Measurements from ENCODE around the gene TFF1.

The TFF1 gene

DNA sequence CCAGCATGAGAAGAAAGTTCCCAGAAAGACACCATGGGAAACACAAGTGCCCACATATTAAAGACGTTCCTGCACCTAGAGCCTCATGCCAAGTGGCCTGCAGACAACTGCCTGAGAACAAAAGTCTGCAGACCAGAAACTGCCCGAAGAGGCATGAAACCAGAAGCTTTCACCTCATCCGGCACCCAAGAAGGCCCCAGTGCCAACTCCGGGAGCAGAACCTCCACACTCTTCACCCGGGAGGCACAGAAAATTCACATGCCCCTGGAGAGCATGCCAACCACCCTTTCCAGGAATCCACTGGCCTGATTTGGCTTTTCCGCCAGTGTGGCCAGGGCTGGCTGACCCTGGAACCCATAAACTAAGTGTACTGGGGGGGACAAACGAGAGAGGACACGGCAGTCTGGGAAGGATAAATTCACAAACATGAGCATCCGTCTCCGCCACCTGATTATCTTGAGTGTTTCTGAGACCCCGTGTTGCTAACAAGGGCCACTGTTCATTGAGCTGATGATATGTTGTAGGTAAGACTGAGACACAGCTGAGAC is 22.3 kb downstream of the TFF1 start:
- no peak for DNase-seq (ENCODE audit: low spot score)

DNA sequence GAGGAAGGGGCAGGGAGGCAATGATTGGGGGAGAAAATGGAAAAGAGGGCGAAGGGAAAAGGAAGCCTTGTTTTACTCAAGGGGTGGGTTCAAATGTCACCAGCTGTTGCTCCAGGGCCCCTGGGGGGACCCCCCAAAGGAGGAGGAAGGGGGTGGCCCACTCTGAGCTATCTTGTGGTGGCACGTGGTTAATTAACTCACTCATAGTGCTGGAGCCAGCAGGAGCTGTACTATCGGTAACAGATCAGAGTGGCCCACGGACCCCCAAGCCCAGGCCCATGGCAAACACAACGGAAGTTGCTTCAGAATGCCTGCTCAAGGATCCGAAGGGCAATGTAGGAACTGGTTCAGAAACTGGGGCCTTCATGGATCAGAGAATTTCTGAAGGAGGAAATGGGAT is 22.8 kb downstream of the TFF1 start:
- DNase-seq (ENCODE audit: low spot score) = no peak

DNA sequence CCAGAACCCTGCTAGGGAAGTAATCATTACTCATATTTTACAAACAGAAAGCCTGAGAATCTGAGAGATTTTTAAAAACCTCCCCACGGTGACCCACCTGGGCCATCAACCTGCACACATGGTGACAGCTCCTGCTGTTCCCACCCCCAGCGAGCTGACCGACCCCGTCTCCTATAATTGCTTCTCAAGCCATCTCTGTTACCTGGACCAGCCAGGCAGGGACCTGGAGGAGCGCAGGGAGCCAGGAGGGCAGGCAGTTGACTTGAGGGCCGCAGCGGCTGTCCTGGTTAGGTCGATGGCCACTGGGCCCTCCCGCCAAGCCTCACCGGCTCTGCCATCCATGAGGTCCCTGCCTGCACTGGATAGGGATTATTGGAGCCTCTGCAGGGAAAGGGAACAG is 23.2 kb downstream of the TFF1 start:
- no peak for DNase-seq (ENCODE audit: low spot score)

DNA sequence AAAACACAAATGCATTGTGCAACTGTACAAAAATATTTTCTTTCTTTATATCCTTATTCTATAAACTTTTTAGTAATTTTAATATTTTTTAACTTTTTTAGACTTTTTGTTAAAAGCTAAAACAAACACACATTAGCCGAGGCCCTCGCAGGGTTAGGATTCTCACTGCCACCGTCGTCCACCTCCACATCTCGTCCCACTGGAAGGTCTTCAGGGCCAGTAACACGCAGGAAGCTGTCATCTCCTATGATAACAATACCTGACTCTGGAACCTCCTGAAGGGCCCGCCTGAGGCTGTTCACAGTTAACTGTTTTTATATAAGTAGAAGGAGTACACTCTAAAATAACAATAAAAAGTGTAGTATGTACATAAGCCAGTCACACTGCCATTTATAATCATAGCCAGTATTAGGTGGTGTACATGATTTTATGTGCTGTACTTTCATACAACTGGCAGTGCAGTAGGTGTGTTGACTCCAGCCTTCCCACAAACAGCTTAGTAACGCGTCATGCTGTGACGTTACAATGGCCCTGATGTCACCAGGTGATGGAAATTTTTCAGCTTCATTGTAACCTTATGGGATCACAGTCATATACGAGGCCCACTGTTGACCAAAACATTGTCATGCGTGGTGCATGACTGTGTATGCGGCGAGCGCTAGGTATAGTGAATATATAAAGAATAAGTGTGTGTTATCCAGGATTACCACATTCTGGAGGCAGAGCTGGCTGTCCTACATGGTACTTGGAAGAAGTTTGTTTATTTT is 24.4 kb downstream of the TFF1 start:
- no peak for DNase-seq (ENCODE audit: low spot score)

DNA sequence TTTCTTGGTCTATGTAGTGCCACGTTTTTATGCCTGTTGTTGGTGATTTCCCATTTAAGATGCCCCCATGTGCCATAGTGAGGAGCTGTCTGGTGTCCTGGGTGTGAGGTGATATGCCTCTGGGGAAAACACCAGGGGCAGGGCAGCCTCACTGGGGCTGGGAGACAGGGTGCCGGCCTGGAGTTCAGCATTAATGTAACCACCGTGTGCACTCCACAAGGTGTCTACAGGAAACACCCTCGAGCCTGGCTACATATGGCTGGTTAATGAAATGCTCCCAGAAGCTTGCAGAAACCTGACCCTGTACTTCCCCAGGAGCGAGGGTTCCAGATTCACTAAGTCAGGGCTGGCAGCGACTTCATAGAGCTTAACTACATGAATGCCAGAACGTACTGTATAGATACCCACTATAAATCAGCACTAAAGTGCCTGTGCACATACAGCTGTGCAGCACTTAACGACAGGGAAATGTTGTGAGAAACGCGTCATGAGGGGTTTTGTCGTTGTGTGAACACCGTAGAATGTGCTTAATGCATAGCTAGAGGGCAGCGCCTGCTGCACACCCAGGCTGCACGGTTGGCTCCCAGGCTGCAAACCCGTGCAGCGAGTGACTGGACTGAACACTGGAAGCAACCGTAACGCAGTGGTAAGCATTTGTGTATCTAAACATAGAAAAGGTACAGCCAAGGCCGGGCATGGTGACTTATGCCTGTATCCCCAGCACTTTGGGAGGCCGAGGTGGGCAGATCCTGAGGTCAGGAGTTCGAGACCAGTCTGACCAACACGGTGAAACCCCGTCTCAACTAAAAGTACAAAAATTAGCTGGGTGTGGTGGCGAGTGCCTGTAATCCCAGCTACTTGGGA is 25.9 kb downstream of the TFF1 start:
- no peak for DNase-seq (ENCODE audit: low spot score)

DNA sequence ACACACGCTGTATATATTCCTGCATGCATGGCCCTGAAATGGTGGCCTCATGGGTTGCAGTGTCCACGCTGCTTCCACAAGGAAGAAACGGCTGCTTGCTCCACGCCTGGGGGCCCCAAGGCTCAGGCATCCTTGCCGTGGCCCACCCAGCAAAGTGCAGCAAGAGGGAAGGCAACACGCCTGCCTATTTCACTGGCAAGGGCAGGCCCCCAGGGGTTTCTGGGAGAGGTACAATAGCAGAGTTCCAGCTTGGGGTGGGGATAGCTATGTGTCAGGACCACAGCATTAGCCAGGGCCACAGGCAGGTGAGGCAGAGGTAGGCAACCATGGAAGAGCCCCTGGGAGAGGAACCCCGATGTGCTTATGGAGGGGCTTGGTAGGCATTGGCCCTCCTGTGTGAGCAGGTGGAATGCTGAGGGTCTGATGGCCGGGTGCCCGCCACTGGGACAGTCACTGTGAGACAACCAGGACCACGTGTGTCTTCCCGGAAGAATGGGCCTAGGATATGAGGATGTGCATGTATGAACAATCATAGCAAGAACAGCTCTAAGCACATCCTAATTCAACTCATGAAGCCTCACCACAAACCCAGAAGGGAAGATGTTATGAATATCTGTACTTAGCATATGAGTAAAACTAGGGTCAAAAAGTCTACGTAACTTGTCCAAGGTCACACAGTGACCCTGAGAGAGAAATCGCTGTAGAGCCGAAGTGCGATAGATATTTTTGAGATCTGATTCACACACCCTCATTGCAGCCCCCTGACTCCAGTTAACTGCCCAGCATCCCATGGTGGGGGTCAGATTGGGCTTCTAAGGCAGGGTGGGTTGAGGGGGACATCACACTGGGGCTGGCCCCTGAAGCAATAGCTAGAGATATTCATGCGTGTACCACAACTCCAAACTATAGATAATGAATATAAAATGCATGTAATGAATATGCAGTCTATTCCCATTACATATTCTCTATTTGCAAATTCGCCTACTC is 27.3 kb downstream of the TFF1 start:
- DNase-seq (ENCODE audit: low spot score) = no peak

DNA sequence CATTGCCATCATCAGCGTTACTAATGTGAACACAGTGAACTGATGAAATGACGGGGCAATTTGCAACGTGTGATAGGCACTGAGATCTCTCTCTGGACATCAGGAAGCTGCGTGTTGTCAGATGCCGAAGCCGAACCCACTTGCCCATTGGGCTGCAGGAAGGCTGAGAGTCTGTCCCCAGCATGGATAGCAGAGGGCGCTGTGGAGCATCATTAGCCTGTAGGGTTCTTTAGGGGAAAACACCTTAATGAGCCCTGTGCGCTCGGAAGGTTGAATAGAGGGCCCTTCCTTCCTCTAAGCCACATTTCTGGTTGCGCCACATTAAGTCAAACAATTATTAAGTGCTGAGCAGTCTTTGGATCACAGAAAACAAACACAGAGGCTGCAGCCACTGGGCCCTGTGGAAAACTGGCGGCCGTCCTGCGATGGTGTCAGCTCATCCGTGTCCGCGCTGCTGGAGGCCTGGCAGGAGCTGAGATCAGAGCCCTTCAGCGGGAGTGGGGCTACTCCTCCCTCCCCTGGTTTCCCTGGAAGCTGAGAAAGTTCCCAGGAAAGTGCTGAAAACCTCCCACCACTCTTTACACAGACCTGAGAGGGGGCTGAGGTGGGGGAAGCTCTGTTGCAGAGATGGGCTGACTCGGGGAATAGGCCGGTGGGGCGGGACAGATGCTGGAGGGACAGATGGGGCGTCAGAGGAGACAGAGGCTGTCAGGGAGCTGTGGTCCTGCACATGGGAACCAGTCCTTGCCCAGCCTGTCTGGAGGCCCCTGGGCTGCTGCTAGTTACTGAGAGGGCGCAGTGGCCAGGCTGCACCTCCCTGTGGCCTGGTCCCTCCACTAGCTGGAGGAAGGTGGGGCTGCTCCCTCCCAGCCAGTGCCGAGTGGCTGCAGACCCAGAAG is 28.3 kb downstream of the TFF1 start:
- no peak for DNase-seq (ENCODE audit: low spot score)

DNA sequence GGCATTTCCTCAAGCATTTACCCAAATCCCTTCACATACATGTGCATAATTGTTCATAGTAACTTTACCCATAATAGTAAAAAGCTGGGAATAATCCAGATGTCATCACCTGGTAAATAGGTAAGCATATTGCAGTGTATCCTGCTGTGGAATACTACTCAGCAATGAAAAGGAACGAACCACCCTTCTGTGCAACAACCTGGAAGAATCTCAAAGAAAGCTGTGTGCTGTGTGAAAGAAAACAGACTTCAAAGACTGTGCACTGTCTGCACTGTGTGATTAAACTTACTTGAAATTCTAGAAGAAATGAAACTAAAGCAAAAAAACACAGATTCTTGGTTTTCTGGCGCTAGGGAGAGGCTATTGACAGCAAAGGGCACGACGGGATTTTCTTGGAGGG is 29.1 kb downstream of the TFF1 start:
- DNase-seq (ENCODE audit: low spot score) = no peak

DNA sequence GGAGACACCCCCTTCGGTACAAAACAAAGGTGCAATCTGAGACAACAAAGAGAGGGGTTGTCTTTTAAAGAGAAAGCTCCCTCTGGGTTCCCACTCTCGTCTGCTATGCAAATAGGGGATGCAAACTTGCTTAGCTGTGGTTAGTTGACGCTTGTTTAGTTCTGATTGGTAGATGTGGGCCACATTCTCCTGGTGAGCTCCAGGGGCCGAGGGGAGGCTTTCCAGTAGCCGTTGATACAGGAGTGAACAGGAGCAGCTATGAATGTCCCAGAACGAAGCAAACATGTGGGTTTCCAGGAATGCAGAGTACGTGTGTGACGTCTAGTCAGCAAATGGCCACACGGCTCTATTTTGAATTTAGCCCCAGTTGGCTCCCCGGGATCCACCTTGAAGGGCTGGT is 30.3 kb downstream of the TFF1 start:
- DNase-seq (ENCODE audit: low spot score) = no peak

DNA sequence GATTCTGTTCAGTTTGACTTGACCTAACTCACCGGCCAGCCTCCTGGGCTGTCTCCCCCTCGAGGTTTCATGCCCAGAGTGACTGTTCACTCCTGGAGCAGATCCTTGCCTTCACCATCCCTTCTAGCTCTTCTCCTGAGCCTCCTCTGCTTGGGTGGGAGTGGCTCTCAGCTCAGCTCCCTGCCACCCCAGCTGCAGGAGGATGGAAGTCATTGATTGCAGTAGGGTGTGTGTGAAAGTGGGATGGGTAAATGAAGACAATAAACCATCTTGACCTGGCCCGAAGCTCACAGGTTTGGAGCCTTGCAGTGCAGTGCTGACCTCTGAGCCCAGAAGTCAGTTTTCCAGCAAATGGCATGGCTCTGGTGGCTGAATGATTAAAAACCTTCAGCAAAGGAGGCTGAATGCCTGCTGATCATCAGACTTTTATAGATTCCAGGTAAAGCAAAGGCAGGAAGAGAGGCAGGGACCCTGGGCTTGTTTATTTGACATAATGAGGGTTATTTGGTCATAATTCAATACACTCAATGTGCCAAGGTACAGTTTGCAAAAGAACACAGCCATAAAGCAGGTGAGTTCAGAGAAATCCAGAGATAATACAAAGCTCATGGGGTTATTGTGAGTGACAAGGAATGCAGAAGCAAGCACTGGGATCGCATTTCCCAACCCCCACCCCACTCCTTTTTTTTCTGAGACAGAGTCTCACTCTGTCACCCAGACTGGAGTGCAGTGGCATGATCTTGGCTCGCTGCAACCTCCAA is 33.6 kb downstream of the TFF1 start:
- DNase-seq (ENCODE audit: low spot score) = no peak

DNA sequence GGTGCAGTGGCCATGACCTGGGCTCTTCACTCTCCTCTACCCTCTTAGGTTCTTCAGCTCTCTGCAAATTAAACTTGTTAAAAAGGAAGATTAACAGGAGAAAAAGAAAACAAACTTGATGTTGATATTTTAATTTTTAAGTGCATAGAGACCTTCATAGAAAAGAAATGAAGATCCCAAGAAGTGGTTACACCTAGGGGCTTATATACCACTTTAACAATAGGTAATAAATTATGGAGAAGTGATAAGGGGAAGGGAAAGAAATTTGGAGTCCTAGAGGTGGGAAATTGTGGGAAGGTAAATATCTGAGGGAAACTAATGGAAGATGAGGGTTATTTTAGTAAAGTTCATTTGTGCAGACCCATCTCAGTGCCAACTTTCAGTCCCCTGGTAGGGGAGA is 34.7 kb downstream of the TFF1 start:
- no peak for DNase-seq (ENCODE audit: low spot score)

DNA sequence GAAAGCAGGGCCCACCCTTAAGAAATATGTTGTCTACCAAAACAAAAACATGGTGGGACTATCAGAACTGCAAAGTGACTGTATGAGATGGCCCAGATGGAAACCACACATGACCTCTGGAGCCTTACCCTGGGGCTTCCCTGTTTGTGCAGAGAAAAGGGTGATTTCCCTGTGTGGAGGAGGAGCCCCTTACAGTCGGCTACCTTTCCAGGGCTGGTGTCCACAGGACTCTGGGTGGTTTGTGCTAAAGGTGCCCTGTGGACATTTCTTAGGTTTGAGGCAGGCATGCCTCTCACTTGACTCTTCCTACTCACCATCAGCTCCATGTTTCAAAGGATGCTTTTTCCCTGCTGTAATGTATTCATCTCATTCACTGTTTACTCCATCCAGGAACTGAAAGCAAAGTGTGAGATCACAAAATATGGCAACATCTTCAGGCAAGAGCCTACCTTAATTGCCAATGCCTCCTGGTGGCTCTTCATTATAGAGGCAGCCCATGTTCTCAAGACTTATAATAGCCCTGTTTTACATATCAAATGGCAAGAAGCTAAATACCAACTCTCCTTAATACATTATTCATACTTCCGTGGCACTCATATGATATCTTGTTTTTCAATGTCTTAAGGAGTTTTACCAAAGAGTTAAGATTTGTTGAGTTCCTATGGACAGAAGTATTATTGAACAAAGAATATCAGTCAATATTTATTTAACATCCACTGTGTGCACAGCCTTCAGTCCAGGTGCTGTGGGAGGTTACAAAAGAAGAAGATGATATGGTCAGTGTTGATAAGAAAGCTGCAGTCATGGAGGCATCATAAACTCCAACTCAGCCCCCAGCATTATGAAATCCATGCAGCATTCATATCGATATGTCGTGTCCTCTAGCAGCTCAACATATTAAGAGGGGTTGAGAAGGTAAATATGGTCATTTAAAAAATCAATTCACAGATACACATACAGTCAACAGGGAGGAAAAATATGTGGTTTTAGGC is 35.7 kb downstream of the TFF1 start:
- no peak for DNase-seq (ENCODE audit: low spot score)

DNA sequence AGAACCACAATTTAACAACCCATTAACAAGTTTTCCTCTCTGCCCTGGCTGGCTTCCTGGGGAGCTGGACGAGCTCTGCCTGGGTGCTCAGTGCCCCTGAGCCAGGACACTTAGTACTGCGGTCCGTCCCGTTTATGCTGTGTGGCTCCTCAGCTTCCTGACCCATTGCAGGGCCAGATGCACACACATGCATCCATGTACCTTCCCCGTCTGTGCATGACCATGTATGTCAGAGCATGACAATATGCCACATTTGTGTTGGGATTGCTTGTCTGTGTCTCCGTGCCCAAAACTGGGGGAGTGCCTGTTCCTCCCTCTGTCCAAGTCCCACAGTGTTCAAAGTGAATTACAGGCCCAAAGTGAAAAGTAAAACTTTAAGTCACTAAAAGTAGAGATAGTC is 41.4 kb downstream of the TFF1 start:
- no peak for DNase-seq (ENCODE audit: low spot score)

DNA sequence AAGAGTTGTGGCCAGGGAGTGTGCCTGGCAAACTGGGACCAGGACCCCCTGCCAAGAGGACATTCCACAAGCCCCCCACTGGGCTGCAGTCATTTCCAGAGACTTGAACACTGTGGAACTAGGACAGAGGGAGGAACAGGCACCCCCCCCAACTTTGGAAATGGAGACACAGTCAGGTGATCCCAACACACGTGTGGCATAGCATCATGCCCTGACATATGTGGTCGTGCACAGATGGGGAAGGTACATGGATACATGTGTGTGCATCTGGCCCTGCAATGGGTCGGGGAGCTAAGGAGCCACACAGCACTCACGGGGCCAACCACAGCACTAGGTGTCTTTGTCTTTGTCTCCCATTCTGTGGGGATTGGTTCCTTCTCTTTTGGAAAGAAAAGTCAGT is 44.5 kb downstream of the TFF1 start:
- no peak for DNase-seq (ENCODE audit: low spot score)

DNA sequence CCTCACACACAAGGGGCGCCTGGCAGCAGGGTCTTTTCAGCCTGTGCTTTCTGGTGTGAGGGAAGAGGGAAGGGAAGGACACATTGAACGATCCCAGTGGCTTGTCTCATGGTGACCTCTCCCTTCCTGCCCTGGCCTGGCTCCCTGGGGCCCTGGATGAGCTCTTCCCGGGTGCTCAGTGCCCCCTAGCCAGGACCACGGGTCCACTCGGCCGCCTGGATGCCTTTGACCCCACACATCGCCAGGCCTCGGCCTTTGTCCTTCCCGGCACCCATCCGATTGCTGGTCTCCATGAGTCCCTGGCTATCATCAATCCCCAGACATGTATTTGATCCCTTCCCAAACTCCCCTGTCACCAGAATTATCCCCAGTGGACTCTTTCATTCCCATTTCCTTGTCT is 45.1 kb downstream of the TFF1 start:
- no peak for DNase-seq (ENCODE audit: low spot score)

DNA sequence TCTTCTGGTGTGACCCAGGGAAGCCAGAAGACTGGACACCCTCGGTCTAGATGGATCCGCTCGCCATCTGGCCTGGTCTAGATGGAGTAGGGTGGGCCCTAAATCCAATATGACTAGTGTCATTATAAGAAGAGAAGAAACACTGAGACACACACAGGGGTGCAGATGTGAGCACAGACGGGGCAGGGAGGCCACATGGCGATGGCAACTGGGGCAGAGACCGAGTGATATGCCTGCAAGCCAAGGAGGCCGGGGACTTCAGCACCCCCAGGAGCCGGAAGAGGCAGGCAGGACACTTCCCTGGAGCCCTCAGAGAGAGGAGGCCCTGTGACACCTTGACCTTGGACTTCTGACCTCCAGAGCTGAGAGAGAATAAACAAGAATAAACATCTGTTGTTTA is 45.5 kb downstream of the TFF1 start:
- DNase-seq (ENCODE audit: low spot score) = no peak

DNA sequence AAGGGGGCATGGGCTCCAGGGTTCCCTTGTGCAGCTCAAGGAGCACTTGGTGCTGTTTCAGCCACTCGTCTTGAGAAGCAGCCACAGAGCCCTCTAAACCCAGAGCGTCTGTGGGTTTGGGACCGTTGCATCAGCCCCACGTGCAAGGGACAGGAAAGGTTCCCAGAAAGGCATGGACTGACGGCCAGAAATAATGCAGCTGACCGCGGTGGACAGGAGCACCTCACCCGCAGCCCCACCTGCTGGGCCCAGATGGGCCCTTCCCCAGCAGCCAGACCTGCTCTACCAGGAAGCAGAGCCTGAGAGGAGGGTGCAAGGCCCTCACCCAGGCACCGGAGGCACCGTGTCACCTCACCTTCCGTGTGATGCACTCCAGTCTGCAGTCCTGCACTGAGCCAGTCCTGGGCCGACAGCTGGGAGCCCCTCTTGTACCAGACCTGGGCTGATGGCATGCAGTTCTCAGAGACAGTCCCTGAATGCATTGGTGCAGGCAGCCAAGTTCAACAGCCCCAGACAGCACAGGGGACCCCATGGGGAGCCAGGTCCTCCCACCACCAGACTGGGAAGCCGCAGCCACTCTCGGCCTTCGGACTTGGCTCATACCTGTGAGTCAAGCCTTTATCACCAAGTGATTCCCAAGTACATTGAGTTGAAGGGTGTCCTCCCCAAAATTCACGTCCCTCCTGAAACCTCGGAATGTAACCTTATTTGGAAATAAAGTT is 46.3 kb downstream of the TFF1 start:
- DNase-seq (ENCODE audit: low spot score) = no peak

DNA sequence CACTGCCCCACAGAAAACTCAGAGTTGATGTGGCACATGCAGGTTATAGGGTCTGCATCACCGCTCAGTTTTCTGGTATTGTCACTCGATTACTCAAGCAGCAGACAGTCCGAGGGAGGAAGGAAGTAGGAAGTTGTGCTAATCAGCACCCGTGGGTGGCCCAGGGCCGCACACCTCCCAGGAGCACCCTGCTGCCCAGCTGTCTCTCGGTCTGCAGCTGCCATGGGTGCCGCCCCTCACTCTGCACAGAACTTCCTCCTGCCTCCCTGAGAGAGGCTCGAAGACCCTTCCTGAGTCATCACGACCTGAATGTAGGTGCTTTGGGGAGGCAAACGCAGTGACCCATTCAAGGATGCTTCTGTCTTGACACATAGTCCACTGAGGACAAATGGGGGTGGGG is 47.0 kb downstream of the TFF1 start:
- DNase-seq (ENCODE audit: low spot score) = no peak
